Esophagus squamous epithelium (tissue), 5 donors: ENCODE results near the gene CSRNP3. TPM values are rescaled to one million over a fixed set of nuclear protein-coding genes. Genes with fewer than 3 reads are reported as not detected.

Experiments
- DNase-seq: peaks from one replicate; lab custom pipeline; 2025; lab: John Stamatoyannopoulos, UW
- H3K27ac ChIP-seq, 4 donors: fragments of 200-600 bp; sonication (generic); one replicate each; pipeline ENCODE4 v1.5.1; 2016 to 2019; ENCODE audit warnings: mild to moderate bottlenecking in 1 of 4
- H3K27me3 ChIP-seq, 4 donors: fragments of 200-600 bp; sonication (generic); 1 replicate in 3 of 4; 2 replicates in 1 of 4; pipeline versions ENCODE4 v1.5.1 to v1.6.0; 2017 to 2021; ENCODE audit warnings: antibody characterized with exemption in 1 of 4
- H3K36me3 ChIP-seq, 3 donors: fragments of 200-600 bp; sonication (generic); one replicate each; pipeline ENCODE4 v1.5.1; 2016 to 2019
- H3K4me1 ChIP-seq, 3 donors: fragments of 200-600 bp; sonication (generic); one replicate each; pipeline ENCODE4 v1.5.1; 2017 to 2019
- H3K4me3 ChIP-seq, 4 donors: fragments of 200-600 bp; sonication (generic); 1 replicate in 3 of 4; 2 replicates in 1 of 4; pipeline ENCODE4 v1.5.1; 2016 to 2019; ENCODE audit warnings: mild to moderate bottlenecking in 2 of 4, moderate library complexity in 1 of 4
- H3K9me3 ChIP-seq, 3 donors: fragments of 200-600 bp; sonication (generic); one replicate each; pipeline ENCODE4 v1.5.1; 2016 to 2019
- CTCF ChIP-seq, 6 experiments: fragments of 450-650 bp in 4 of 6; fragments of 200-600 bp in 2 of 6; sonication (generic) in 2 of 6; IDR thresholded peaks; one replicate each; pipeline ENCODE4 v1.5.1; 2016 to 2019; ENCODE audit warnings: antibody characterized with exemption in 6 of 6, mild to moderate bottlenecking in 4 of 6, moderate library complexity in 4 of 6
- POLR2A ChIP-seq, 4 donors: fragments of 450-650 bp; IDR thresholded peaks; one replicate each; pipeline ENCODE4 v1.6.1; 2017; ENCODE audit warnings: antibody characterized with exemption in 4 of 4, mild to moderate bottlenecking in 4 of 4, moderate library complexity in 3 of 4
- WGBS, 2 donors: methylation state at CpG; one replicate each; pipeline ENCODE4 v1.1.5; 2018; 5-methylcytosine and 5-hydroxymethylcytosine counted together
- intact Hi-C: fragments of 100-400 bp; cut with DNase I; formaldehyde crosslinking; loops from one replicate; pipeline ENCODE4 v1.15.0; 2022
- total RNA-seq, 4 donors: library from RNA; depleted of rRNA; stranded (reverse); fragments of >200 nt; gene quantifications; one replicate each; pipeline ENCODE4 v1.1.0, GENCODE V29; 2016
- donor health status: DM: yes; HTN: yes; CAD: no.

The CSRNP3 gene
- total RNA-seq, 4 donors from 2014 or later = 0.57 to 1.5 (median 0.81) TPM

- Histone ChIP-seq H3K36me3 (no peaks in the 10 kb centered on the region), H3K4me1 (peaks cover 0 to 31% (median 3%) of the 10 kb centered on the region in 3 donors), H3K27me3 (no peaks in the 10 kb centered on the region), H3K4me3 (no peak overlapping the region), H3K9me3 (no peaks in the 10 kb centered on the region), H3K27ac (no peak overlapping the region)
- WGBS, 2 donors = 47 to 61% methylated on average over 1 of the region's 1 CpG
- intact Hi-C loops = no loop called here
- DNase-seq = no peak
- no peak for TF ChIP-seq POLR2A (IDR thresholded peaks at IDR 0.05)
- TF ChIP-seq CTCF (IDR thresholded peaks at IDR 0.05) = no peak
Measured at GRCh38 chr2:165636959-165637358, 167.5 kb downstream of the CSRNP3 start.

GRCh38 chr2:165637396-165637795 is 167.9 kb downstream of the CSRNP3 start:
- H3K4me1 ChIP-seq = peaks cover 0 to 31% (median 3%) of the 10 kb centered on the region in 3 donors
- H3K36me3 ChIP-seq = no peaks in the 10 kb centered on the region
- DNase-seq = no peak
- no peaks in the 10 kb centered on the region for H3K27me3 ChIP-seq
- no peak overlapping the region for H3K27ac ChIP-seq
- H3K4me3 ChIP-seq = no peak overlapping the region
- intact Hi-C loops = no loop called here
- H3K9me3 ChIP-seq = no peaks in the 10 kb centered on the region
- WGBS, 2 donors = 75 to 79% methylated on average over 2 of the region's 2 CpGs
- TF ChIP-seq CTCF (IDR thresholded peaks at IDR 0.05) (no peak), POLR2A (IDR thresholded peaks at IDR 0.05) (no peak)

GRCh38 chr2:165639504-165639903 is 170.0 kb downstream of the CSRNP3 start:
- Histone ChIP-seq H3K27ac (no peak overlapping the region), H3K4me3 (no peak overlapping the region), H3K27me3 (no peaks in the 10 kb centered on the region), H3K36me3 (no peaks in the 10 kb centered on the region), H3K4me1 (peaks cover 0 to 30% (median 3%) of the 10 kb centered on the region in 3 donors), H3K9me3 (no peaks in the 10 kb centered on the region)
- intact Hi-C loops = no loop called here
- WGBS, 2 donors = 40 to 90% methylated on average over 1 of the region's 1 CpG
- TF ChIP-seq POLR2A (IDR thresholded peaks at IDR 0.05) = no peak
- TF ChIP-seq CTCF (IDR thresholded peaks at IDR 0.05) = no peak
- DNase-seq = no peak

GRCh38 chr2:165640247-165640929 is 170.9 kb downstream of the CSRNP3 start:
- Histone ChIP-seq H3K4me1 (peaks cover 0 to 21% (median 0%) of the 10 kb centered on the region in 3 donors), H3K36me3 (no peaks in the 10 kb centered on the region), H3K27me3 (no peaks in the 10 kb centered on the region), H3K27ac (no peak overlapping the region), H3K4me3 (no peak overlapping the region), H3K9me3 (no peaks in the 10 kb centered on the region)
- intact Hi-C loops = no loop called here
- 70 to 80% methylated on average over 2 to 3 of the region's 3 CpGs for WGBS, 2 donors
- DNase-seq = no peak
- TF ChIP-seq CTCF (IDR thresholded peaks at IDR 0.05) (no peak), POLR2A (IDR thresholded peaks at IDR 0.05) (no peak)

GRCh38 chr2:165645930-165646831 is 176.7 kb downstream of the CSRNP3 start:
- H3K27ac ChIP-seq = no peak overlapping the region
- 65 to 70% methylated on average over 7 of the region's 7 CpGs for whole genome bisulfite sequencing, 2 donors
- no peak for DNase-seq

More at GRCh38 chr2:165645930-165646831, 176.7 kb downstream of the CSRNP3 start:
- TF ChIP-seq CTCF (IDR thresholded peaks at IDR 0.05) (no peak), POLR2A (IDR thresholded peaks at IDR 0.05) (no peak)
- Histone ChIP-seq H3K9me3 (no peaks in the 10 kb centered on the region), H3K4me1 (no peaks in the 10 kb centered on the region), H3K36me3 (no peaks in the 10 kb centered on the region), H3K4me3 (no peak overlapping the region), H3K27me3 (no peaks in the 10 kb centered on the region)
- intact Hi-C loops = no loop called here
